Measurements from ENCODE around the gene TTN. TPM values are rescaled to one million over a fixed set of nuclear protein-coding genes. Genes with fewer than 3 reads are reported as not detected.

TTN gene
- 0.33 and 0.51 TPM in 2 replicates for total RNA-seq
- polyA plus RNA-seq: 0.14 and 0.20 TPM in 2 replicates
- polyA plus RNA-seq (2012): 0.06 and 0.16 TPM in 2 replicates
- polyA minus RNA-seq (ENCODE audit: low replicate concordance): under 0.01 and 0.04 TPM in 2 replicates

DNA sequence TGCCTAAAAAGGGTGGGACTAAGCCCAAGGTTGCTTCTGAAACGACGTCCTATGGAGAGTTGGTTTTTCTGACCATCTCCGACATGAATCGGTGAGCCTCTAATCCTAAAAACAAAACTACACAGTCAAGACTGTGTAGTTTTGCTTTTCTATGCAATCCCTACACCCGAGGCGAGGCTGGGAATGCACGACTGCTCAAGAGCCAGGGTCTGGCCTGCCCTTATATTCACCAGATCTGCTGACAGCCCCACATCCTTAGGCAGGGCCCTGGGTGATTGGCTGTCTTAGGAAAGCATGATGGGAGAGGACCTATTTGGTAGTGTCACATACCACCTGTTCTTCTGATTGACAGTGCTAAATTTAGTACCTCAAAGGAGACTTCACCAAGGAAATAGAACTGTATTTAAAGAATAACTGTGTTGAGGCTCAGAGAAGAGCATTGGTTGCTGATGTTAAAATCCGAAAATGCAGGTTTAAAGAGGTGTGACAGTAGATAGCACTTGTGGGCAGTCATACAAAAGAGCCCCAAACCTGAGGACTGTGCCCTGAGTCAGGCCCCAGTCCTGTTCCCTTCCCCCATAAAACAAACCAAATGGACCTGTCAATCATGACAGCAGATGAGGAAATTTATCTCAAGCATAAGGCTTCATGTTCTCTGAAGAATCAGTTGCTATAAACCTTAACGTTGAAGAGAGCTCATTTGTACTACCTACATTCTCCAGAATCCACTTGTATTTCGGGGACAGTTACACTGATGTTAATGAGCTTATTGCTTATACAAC, at the start of gene TTN:
Gene TTN, minus strand, starts transcription at position 197 of the 782 bp plus-strand sequence. CDS start 2,781 bp downstream, outside the sequence.
- no peaks in the 10 kb centered on the region for H3K4me1 ChIP-seq (ENCODE audit: control insufficient read depth, extremely low read depth, insufficient read depth, low read length)
- H3K27ac ChIP-seq (ENCODE audit: insufficient read depth, low read length): no peak within 1 kb of the TSS
- H3K27me3 ChIP-seq (ENCODE audit: control insufficient read depth, insufficient read depth, low read length): no peaks in the 10 kb centered on the region
- H3K9ac ChIP-seq (ENCODE audit: insufficient read depth, low read length): no peak within 1 kb of the TSS
- no peaks in the 10 kb centered on the region for H3K36me3 ChIP-seq (ENCODE audit: control insufficient read depth, insufficient read depth, low read length)
- H4K20me1 ChIP-seq (ENCODE audit: control insufficient read depth, extremely low read depth, insufficient read depth, low read length): no peaks in the 10 kb centered on the region
- no peak within 1 kb of the TSS for H3K4me2 ChIP-seq (ENCODE audit: extremely low read depth, insufficient read depth, low read length)
- TF ChIP-seq EZH2 (IDR thresholded peaks at IDR 0.05; ENCODE audit: low read length, missing control alignments) (no peak), CTCF (conservative IDR thresholded peaks at IDR 0.05 in 1 of 2, IDR thresholded peaks at IDR 0.05 in 1 of 2; ENCODE audit: low read depth in 1 of 2, low read length in 2 of 2) (no peak)
- H3K9me3 ChIP-seq (ENCODE audit: control insufficient read depth, insufficient read depth, low read depth, low read length): no peaks in the 10 kb centered on the region
- H2AFZ ChIP-seq (ENCODE audit: low read length): no peak within 1 kb of the TSS
- no peak within 1 kb of the TSS for H3K4me3 ChIP-seq (replicated peaks in 1 of 4; ENCODE audit: control extremely low read depth in 1 of 4, insufficient read depth in 1 of 4, low read depth in 3 of 4, low read length in 4 of 4)
- H3K79me2 ChIP-seq (ENCODE audit: control insufficient read depth, insufficient read depth, low read length): no peaks in the 10 kb centered on the region
- no peak for DNase-seq (ENCODE audit: low read depth in 2 of 2)

- Histone ChIP-seq H3K4me3 (replicated peaks in 1 of 4; ENCODE audit: control extremely low read depth in 1 of 4, insufficient read depth in 1 of 4, low read depth in 3 of 4, low read length in 4 of 4) (no peak overlapping the region), H4K20me1 (ENCODE audit: control insufficient read depth, extremely low read depth, insufficient read depth, low read length) (no peaks in the 10 kb centered on the region), H3K79me2 (ENCODE audit: control insufficient read depth, insufficient read depth, low read length) (no peaks in the 10 kb centered on the region), H2AFZ (ENCODE audit: low read length) (no peak overlapping the region), H3K9ac (ENCODE audit: insufficient read depth, low read length) (no peak overlapping the region), H3K4me1 (ENCODE audit: control insufficient read depth, extremely low read depth, insufficient read depth, low read length) (no peaks in the 10 kb centered on the region), H3K4me2 (ENCODE audit: extremely low read depth, insufficient read depth, low read length) (no peak overlapping the region), H3K36me3 (ENCODE audit: control insufficient read depth, insufficient read depth, low read length) (no peaks in the 10 kb centered on the region), H3K27me3 (ENCODE audit: control insufficient read depth, insufficient read depth, low read length) (no peaks in the 10 kb centered on the region), H3K9me3 (ENCODE audit: control insufficient read depth, insufficient read depth, low read depth, low read length) (no peaks in the 10 kb centered on the region), H3K27ac (ENCODE audit: insufficient read depth, low read length) (no peak overlapping the region)
- DNase-seq (ENCODE audit: low read depth in 2 of 2): no peak
- no peak for TF ChIP-seq CTCF (conservative IDR thresholded peaks at IDR 0.05 in 1 of 2, IDR thresholded peaks at IDR 0.05 in 1 of 2; ENCODE audit: low read depth in 1 of 2, low read length in 2 of 2)
- no peak for TF ChIP-seq EZH2 (IDR thresholded peaks at IDR 0.05; ENCODE audit: low read length, missing control alignments)
These were observed 47.9 kb upstream of the TTN start for GRCh38 chr2:178855151-178855550.

- Histone ChIP-seq H3K4me1 (ENCODE audit: control insufficient read depth, extremely low read depth, insufficient read depth, low read length) (peaks cover 5% of the 10 kb centered on the region), H3K4me2 (ENCODE audit: extremely low read depth, insufficient read depth, low read length) (no peak overlapping the region), H3K9ac (ENCODE audit: insufficient read depth, low read length) (no peak overlapping the region), H3K9me3 (ENCODE audit: control insufficient read depth, insufficient read depth, low read depth, low read length) (no peaks in the 10 kb centered on the region), H4K20me1 (ENCODE audit: control insufficient read depth, extremely low read depth, insufficient read depth, low read length) (no peaks in the 10 kb centered on the region), H3K27ac (ENCODE audit: insufficient read depth, low read length) (no peak overlapping the region), H3K36me3 (ENCODE audit: control insufficient read depth, insufficient read depth, low read length) (no peaks in the 10 kb centered on the region), H2AFZ (ENCODE audit: low read length) (no peak overlapping the region), H3K79me2 (ENCODE audit: control insufficient read depth, insufficient read depth, low read length) (no peaks in the 10 kb centered on the region), H3K27me3 (ENCODE audit: control insufficient read depth, insufficient read depth, low read length) (no peaks in the 10 kb centered on the region), H3K4me3 (replicated peaks in 1 of 4; ENCODE audit: control extremely low read depth in 1 of 4, insufficient read depth in 1 of 4, low read depth in 3 of 4, low read length in 4 of 4) (no peak overlapping the region)
- TF ChIP-seq EZH2 (IDR thresholded peaks at IDR 0.05; ENCODE audit: low read length, missing control alignments) (no peak), CTCF (conservative IDR thresholded peaks at IDR 0.05 in 1 of 2, IDR thresholded peaks at IDR 0.05 in 1 of 2; ENCODE audit: low read depth in 1 of 2, low read length in 2 of 2) (no peak)
- DNase-seq (ENCODE audit: low read depth in 2 of 2): no peak
These were observed 41.1 kb upstream of the TTN start for GRCh38 chr2:178848335-178848734.

Measured in fibroblast of lung (primary cell).